ENCODE measurements around the gene VDAC1. TPM values are rescaled to one million over a fixed set of nuclear protein-coding genes. Genes with fewer than 3 reads are reported as not detected.

Gene VDAC1
- total and polyA plus RNA-seq, 2 of the 8 experiments (the other 6 are each of a cell fraction or from before 2014, with no cell fraction given): 111 to 301 TPM

DNA sequence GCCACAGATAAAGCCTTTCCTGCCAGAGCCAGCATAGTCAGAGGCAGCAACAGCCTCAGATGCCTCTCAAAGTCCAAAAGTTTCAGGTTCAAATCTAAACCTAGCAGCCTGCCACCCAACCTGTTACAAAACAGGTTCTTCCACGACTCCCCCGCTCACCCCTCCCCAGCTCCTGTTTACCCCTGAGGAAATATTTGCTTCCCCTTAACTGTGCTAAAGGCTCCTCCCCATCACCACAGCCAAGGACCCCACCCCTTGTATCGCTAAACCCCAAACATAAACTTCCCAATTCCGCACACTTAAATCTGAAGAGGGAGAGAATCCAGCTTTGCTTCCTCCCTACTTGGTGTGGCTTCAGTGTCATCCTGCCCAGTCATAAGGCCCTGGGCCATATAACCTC lies 15.4 kb upstream of the VDAC1 start:
- Histone ChIP-seq H2BK120ac (replicated peaks; ENCODE audit: low read depth, low read length) (no peak overlapping the region), H3K79me2 (ENCODE audit: control insufficient read depth in 1 of 2, insufficient read depth in 2 of 2, low read length in 2 of 2) (no peaks in the 10 kb centered on the region), H4K8ac (ENCODE audit: extremely low read depth, insufficient read depth, low read length) (no peak overlapping the region), H3K23ac (ENCODE audit: insufficient read length) (no peak overlapping the region), H4K20me1 (replicated peaks in 1 of 2; ENCODE audit: control insufficient read depth in 1 of 2, insufficient read depth in 2 of 2, low read length in 2 of 2) (no peaks in the 10 kb centered on the region), H3K9me3 (ENCODE audit: insufficient read depth in 2 of 2, low read depth in 1 of 2, low read length in 1 of 2) (no peaks in the 10 kb centered on the region), H3K9ac (replicated peaks in 1 of 4; ENCODE audit: extremely low read depth in 1 of 4, low read depth in 3 of 4, low read length in 3 of 4) (no peak overlapping the region), H2BK12ac (ENCODE audit: low read depth, low read length) (no peak overlapping the region), H2BK15ac (ENCODE audit: low read length) (no peak overlapping the region), H3K36me3 (ENCODE audit: control insufficient read depth in 2 of 4, insufficient read depth in 4 of 4, low read length in 3 of 4) (no peaks in the 10 kb centered on the region), H3K14ac (ENCODE audit: insufficient read length) (no peak overlapping the region), H2BK5ac (ENCODE audit: low read depth, low read length) (no peak overlapping the region), H3K27me3 (replicated peaks in 1 of 4; ENCODE audit: control insufficient read depth in 3 of 4, extremely low read depth in 1 of 4, insufficient read depth in 3 of 4, low read length in 3 of 4) (no peaks in the 10 kb centered on the region), H3K4me3 (ENCODE audit: extremely low read depth in 1 of 4, insufficient read depth in 2 of 4, low read depth in 3 of 4, low read length in 4 of 4) (no peak overlapping the region), H2AK5ac (ENCODE audit: low read depth, low read length) (no peak overlapping the region), H3K4me2 (ENCODE audit: insufficient read depth in 1 of 2, low read depth in 2 of 2, low read length in 2 of 2) (no peak overlapping the region), H3K18ac (ENCODE audit: extremely low read depth, low read length) (no peak overlapping the region), H3K56ac (replicated peaks; ENCODE audit: insufficient read length, low read depth, low read length) (no peak overlapping the region), H2BK20ac (ENCODE audit: low read length) (no peak overlapping the region), H4K5ac (ENCODE audit: insufficient read length, low read depth, low read length) (no peak overlapping the region), H3K79me1 (ENCODE audit: low read depth, low read length) (no peaks in the 10 kb centered on the region), H4K91ac (replicated peaks; ENCODE audit: insufficient read length, low read length) (no peak overlapping the region), H3K4ac (replicated peaks; ENCODE audit: insufficient read length, low read depth, low read length) (no peak overlapping the region), H3K4me1 (replicated peaks in 1 of 4; ENCODE audit: control insufficient read depth in 3 of 4, insufficient read depth in 4 of 4, low read length in 3 of 4) (peaks cover 0 to 5% (median 2%) of the 10 kb centered on the region in 4 experiments; a peak in 3 of 7 replicates), H3K27ac (ENCODE audit: low read depth, low read length) (no peak overlapping the region), H3K23me2 (ENCODE audit: low read depth, low read length) (no peaks in the 10 kb centered on the region), H2AFZ (ENCODE audit: low read length) (0 out of 2 replicates have a peak overlapping the region, but pooled peaks have one; percentile 15)
- 76% methylated on average over 4 of the region's 4 CpGs; no CpG with 5 or more reads in 1 of the 2 experiments for WGBS, 2 experiments (ENCODE audit: extremely low coverage in 1 of 2, insufficient coverage in 1 of 2, insufficient read length in 1 of 2, insufficient replicate concordance in 2 of 2, low coverage in 1 of 2, low lambda C conversion rate in 2 of 2, missing lambda C conversion rate in 1 of 2)
- ChIA-PET POLR2A (ENCODE audit: partially characterized antibody) (interaction anchor here (1.5 to 1.8 kb wide), 2 partner anchors 15 to 156 kb away, joined by 5 to 6 read pairs; partner anchors contain the start of genes SKP1 and VDAC1), CTCF (ENCODE audit: partially characterized antibody) (interaction anchor here (1.1 to 5.2 kb wide), 4 partner anchors 19 to 137 kb away, joined by 3 to 23 read pairs (median 6); no protein-coding TSS in a partner anchor)
- FAIRE-seq (no peak), DNase-seq (ENCODE audit: low read depth in 1 of 2, low spot score in 2 of 2) (no peak)
- TF ChIP-seq HDAC6 (IDR thresholded peaks at IDR 0.05; ENCODE audit: low read depth, low read length) (no peak), BCL11A (IDR thresholded peaks at IDR 0.05; ENCODE audit: low read depth in 2 of 2, low read length in 2 of 2) (no peak), SIX5 (IDR thresholded peaks at IDR 0.05; ENCODE audit: low read depth, low read length) (no peak), RXRA (IDR thresholded peaks at IDR 0.05; ENCODE audit: insufficient read depth, low read depth, low read length) (no peak), CBX8 (IDR thresholded peaks at IDR 0.05; ENCODE audit: borderline replicate concordance, low read depth, low read length) (no peak), TAF7 (optimal IDR thresholded peaks at IDR 0.05; ENCODE audit: borderline replicate concordance, low read depth, low read length) (no peak), USF2 (IDR thresholded peaks at IDR 0.05; ENCODE audit: low read length) (no peak), SUZ12 (IDR thresholded peaks at IDR 0.05; ENCODE audit: low read length) (no peak), JUN (IDR thresholded peaks at IDR 0.05; ENCODE audit: low read depth, low read length) (no peak), SIRT6 (IDR thresholded peaks at IDR 0.05; ENCODE audit: low read length) (no peak), EGR1 (IDR thresholded peaks at IDR 0.05; ENCODE audit: borderline replicate concordance, low read depth, low read length) (no peak), EZH2 (IDR thresholded peaks at IDR 0.05; ENCODE audit: low read depth, low read length, severe bottlenecking) (no peak), EP300 (IDR thresholded peaks at IDR 0.05; ENCODE audit: borderline replicate concordance in 1 of 2, low read depth in 2 of 2, low read length in 2 of 2) (no peak)

Data from H1 (cell line).